ENCODE results near the gene ANKRD2. TPM values are rescaled to one million over a fixed set of nuclear protein-coding genes. Genes with fewer than 3 reads are reported as not detected.

The ANKRD2 gene
- total RNA-seq, 1 donor from 2014 or later, result 0.34 TPM

Other genes starting within 250 kb of the ANKRD2 start
- gene FRAT2, start 238.1 kb upstream of the ANKRD2 start, total RNA-seq, result 17.1 and 28.8 TPM in 2 replicates
- 10.4 and 20.3 TPM in 2 replicates for gene RRP12, start 171.4 kb upstream of the ANKRD2 start, total RNA-seq
- gene PGAM1, start 146.6 kb upstream of the ANKRD2 start, total RNA-seq, result 218 and 349 TPM in 2 replicates
- gene EXOSC1, start 126.8 kb upstream of the ANKRD2 start, total RNA-seq, result 29.4 and 35.7 TPM in 2 replicates
- gene ZDHHC16, start 126.6 kb upstream of the ANKRD2 start, total RNA-seq, result 38.7 and 39.8 TPM in 2 replicates
- 95.5 and 102 TPM in 2 replicates for gene MMS19, start 74.4 kb upstream of the ANKRD2 start, total RNA-seq
- gene UBTD1, start 73.9 kb upstream of the ANKRD2 start, total RNA-seq, result 63.4 and 78.1 TPM in 2 replicates
- 0.85 and 0.88 TPM in 2 replicates for gene HOGA1, start 11.6 kb downstream of the ANKRD2 start, total RNA-seq
- gene C10orf62, start 16.9 kb downstream of the ANKRD2 start, total RNA-seq, result 0.09 and 0.34 TPM in 2 replicates
- 0.98 and 3.6 TPM in 2 replicates for gene MORN4, start 60.7 kb downstream of the ANKRD2 start, total RNA-seq
- gene PI4K2A, start 67.9 kb downstream of the ANKRD2 start, total RNA-seq, result 16.7 and 19.7 TPM in 2 replicates
- 4.4 and 5.6 TPM in 2 replicates for gene AVPI1, start 114.5 kb downstream of the ANKRD2 start, total RNA-seq
- gene MARVELD1, start 141.0 kb downstream of the ANKRD2 start, total RNA-seq, result 18.2 and 24.4 TPM in 2 replicates
- gene ZFYVE27, start 164.3 kb downstream of the ANKRD2 start, total RNA-seq, result 19.6 and 20.6 TPM in 2 replicates
- not detected in 2 replicates for gene SFRP5, start 199.2 kb downstream of the ANKRD2 start, total RNA-seq

Measured in dermis blood vessel endothelial cell (primary cell).